Hematopoietic multipotent progenitor cell treated with erythropoietin and hydrocortisone succinate and interleukin-3 and kit ligand, for 4 days (in vitro differentiated cells): ENCODE results near the gene LATS2.

Experiments used
- DNase-seq: peaks from one replicate; pipeline ENCODE4 v3.0.0-alpha.2; 2015

The LATS2 gene

DNA sequence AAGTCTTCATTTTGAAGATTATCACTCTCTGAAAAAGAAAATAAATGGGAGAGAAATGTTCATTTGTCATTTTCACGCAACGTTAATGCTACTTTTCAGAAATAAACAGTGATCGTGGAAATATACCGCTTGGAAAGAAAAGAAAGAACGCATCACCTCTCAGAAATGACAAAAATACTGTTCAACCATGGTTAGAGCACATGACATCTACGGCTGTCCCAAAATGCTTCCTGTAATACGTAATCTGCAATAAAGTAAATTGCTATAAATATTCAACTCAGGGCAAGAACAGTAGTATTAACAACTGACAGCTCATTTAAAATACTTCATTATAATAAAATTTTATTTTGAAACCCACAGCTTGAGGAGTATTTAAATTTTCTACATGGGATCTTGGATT is 15.2 kb downstream of the LATS2 start:
- DNase-seq, result no peak

- peak; percentile 74 for DNase-seq
Observed at GRCh38 chr13:21045100-21045499, 16.3 kb downstream of the LATS2 start.

GRCh38 chr13:21043898-21044297 is 17.5 kb downstream of the LATS2 start:
- DNase-seq, result no peak

DNA sequence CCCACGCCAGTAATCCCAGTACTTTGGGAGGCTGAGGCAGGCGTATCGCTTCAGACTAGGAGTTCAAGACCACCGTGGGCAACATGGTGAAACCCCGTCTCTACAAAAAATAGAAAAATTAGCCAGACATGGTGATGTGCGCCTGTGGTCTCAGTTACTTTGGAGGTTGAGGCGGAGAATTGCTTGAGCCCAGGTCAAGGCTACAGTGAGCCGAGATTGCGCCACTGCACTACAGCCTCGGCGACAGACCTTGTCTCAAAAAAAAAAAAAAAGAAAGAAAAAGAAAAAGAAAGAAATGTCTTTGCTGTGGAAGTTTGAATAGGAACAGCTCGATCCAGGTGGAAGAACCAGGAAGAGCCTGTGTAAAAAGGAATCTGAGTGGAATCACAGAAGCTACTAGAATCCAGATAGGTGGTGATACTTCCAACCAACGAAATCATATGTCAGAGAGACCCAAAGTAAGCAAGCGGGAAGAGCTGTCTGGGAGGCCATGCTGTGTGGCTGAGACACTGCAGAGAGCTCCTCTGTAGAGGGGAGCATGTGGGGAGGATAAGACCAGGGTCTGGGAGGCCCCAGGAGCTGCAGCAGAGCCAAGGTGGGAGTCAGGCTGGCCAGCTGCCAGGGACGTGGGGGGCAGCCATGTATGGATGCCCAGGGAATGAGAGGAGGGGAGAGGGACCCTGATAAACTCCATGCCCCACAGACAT is 21.1 kb downstream of the LATS2 start:
- no peak for DNase-seq

DNA sequence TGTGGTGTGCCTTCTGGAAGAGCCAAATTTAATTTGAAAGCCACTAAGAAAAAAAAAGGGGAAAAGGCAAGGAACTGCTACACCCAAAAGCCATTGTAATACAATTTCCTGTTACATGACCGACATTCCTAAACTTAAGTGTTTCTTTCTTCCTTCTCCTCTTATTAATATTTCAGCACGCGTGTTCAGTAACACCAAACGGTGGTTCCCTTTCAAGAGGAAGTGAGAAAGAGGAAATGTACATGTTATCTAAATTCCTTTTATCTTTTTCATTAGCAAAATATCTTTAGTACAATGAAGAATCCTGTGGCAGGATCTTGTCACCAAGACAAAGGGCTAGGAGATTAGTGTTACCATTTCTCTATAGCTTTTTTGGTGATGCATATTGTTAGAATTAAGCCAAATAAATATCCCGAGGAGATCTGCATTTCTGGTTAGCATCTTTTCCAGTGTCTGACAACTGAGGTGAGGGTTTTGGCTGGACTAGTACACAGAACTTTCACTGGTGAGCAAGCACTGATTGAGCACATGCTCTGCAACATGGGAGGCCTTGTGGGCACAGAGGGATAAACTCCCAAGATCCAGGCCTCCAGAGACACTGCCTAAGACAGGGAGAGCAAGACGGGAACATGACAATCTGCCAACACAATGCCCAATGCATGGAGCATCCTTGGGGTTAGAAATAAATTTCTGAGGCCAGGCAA is 22.1 kb downstream of the LATS2 start:
- DNase-seq, result peak; percentile 68

DNA sequence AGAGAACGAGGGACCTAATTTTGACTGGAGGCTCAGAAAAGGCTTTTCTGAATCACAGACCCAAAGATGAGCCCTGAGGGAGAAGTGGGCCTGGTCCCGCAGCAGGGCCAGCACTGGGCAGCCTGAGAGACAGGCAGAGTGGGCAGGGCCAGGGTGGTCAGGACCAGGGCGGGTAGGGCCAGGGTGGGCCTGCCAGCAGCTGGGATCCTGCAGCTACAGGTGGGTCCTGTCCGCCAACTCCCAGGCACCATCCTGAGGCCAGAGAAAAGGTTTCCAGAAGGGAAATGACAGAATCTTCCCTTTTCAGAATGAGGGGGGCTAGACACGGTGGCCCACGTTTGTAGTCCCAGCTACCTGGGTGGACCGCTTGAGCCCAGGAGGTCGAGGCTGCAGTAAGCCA is 23.7 kb downstream of the LATS2 start:
- DNase-seq, result no peak

DNA sequence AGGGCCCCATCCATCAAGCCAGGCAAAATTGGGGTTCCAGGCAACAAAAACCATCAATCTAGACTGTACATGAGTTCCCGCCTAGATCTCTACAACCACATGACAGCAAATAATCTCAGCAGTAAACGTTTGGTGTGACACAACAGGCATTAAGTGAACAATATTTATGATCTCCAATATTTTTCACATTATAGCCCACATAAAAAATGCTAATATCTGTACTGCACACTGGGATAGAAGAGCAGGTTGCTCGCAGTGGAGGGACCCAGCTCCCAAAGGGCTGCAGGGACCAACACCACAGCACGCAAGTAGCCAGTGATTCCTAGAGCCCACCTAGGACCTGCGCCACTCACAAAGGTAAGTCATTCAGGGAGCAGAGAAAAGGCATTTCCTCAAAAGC is 25.9 kb downstream of the LATS2 start:
- DNase-seq, result no peak

- peak; percentile 63 for DNase-seq
Observed at GRCh38 chr13:21034603-21035191, 26.7 kb downstream of the LATS2 start.

GRCh38 chr13:21033856-21034602 is 27.4 kb downstream of the LATS2 start:
- DNase-seq, result peak; percentile 55

- no peak for DNase-seq
Observed at GRCh38 chr13:21033212-21033840, 28.1 kb downstream of the LATS2 start.

DNA sequence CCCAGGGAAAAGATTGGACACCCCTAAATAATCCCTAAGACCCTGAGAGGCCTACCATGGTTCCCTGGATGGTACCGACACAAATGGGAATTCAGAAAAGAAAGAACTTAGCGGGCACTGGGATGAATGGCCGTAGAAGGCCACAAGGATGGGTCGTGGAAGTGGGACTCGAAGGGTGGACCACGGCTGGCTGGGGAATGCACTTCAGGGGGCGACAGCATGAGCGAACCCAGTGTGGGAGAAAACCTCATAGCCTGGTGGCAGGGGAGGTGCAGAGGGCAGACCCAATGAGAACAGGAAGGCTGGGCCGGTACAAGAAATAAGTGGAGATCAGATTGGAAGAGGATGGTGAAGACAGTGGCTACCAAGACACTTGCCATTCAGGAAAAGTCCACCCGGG is 28.7 kb downstream of the LATS2 start:
- DNase-seq, result no peak

GRCh38 chr13:21031594-21032275 is 29.7 kb downstream of the LATS2 start:
- DNase-seq, result no peak

DNA sequence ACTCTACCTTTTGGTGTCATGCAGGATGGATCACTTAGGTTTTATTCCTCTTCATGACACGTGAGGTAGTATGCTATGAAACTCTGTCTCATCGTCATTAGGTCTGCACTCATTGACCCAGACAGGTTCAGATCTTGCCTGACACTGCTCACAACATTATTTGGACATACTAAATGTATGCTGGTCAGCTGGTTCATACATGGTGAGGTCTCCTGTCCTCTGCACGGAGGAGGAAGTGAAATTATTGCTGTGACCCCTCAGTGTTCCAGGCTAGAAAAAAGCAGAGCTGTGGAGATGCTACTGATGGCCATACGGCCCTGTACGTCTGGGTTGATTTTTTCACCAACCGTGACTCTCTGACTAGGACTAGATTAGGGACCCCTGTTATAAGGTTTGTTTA is 35.8 kb downstream of the LATS2 start:
- DNase-seq, result no peak

DNA sequence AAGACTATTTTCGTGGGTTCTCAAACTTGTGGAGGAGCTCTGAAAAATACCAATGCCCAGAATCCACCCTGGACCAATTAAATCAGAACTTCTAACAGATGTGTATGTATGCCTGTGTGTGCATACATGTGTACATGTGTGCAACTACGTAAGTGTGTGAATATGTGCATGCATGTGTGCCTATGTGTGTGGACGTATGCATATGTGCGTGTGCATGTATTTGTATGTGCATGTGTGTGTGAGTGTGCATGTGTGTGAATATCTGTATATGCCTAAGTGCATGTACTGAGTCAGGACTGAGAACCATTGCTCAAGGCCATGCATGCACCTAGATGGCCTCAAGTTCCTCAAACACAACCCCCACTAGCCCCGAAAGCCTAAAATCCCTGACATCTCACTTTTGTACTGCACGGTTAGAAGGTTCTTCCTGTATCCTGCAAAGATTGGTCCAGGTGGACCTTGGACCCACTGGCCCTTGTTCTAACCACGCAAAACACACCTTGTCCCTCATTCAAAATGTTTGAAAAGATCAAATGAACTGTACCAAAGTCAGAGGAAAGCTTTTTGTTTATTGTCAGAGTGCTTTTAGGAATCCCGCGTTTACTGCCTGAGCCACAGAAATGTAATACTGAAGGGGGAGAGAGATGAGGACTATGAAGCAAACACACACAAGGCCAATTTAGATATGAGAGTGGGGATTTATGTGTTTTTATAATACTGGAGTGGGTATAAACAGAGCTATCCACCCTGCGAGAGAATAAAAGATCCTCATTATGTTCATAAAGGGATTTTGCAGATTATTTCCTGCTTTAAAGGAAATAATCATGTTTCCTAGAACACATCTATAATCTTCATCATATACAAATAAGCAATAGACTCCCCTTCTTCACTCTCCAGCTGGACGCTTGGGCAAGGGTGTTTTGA is 39.1 kb downstream of the LATS2 start:
- DNase-seq, result no peak

DNA sequence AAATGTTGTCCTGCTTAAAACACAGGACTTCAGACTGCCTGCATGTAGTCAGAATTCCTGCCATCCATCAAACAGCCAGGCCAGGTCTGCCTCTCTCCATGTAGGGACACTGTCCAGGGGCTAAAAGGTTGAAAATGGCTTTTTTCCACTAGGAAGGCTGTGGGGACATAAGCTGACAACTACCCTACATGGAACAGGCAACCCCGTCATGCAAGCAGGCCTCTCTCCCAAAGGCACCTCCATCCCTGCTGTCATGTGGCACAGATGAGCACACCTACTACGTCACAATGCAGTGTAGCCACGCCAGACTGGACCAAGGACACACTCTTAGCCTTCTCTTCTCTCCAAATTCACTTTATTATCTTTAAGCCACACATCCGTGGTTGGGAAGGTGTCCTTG is 40.8 kb downstream of the LATS2 start:
- DNase-seq, result no peak

- DNase-seq, result no peak
Observed at GRCh38 chr13:21020176-21020575, 41.2 kb downstream of the LATS2 start.

DNA sequence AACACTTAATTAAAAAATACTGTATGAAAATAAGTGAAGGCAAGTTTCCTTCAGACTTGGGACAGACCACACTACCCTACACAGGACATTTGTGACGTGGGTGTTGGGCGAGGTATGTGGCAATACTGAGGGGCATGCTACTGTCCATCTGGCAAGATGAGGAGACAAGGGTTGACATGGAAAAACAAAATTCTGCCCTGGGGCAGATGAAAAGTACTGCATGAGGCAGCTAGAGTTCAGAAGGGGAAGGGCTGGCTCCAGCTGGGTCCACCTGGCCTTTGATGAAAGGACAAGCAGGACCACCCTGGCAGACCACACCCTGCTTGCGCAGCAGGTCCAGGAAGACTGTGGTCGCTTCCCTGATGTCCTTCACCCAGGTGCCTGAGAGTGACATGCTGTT is 43.2 kb downstream of the LATS2 start:
- DNase-seq, result no peak

- DNase-seq, result no peak
Observed at GRCh38 chr13:21016487-21016886, 44.9 kb downstream of the LATS2 start.

DNA sequence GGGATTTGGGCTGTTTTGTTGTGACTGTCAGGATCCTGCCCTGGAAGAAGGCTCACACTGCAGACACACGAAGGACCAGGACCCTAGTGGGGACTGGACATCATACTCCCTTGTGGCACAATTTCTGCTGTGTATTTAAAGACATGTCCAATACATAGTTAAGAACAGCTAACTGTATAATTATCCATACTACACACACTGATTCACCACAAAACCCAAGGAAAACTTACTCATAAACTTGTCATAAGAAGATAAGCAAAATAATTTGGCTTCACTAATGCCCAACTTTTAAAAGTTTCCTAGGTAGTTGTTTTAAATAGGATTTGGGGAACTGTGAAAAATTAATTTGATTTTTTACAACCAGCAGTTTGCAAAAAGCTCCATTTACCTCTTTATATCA is 46.1 kb downstream of the LATS2 start:
- no peak for DNase-seq

DNA sequence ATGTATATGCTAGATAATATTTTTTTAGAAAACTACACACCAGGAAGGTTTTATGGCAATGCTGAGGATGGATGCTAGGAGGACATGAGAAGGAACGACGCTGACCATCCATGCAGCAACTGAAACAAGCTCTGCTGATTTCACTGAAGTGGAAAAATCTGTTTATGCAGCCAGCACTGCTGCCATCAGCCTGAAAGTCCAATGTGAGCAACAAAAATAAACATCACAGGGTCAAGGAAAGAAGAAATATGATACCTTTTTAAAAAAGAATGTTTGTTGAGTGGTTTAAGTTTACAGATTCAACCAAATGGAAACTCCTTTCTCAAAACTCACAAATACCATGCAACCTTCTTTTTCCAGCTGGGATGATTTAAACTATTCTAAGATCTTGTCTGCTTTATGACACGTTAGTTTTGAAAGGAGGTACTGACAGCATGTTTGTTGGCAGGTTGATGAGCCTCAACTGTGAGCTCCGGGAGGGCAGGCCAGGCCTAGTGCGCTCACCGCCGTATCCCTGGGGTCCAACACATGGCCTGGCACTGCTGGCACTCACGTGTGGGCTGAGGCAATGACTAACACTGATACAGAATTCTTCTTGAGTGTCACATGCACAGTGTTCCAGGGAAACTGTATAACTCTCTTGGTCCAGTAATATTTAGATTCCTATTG is 46.8 kb downstream of the LATS2 start:
- DNase-seq, result no peak

GRCh38 chr13:21014139-21014501 is 47.3 kb downstream of the LATS2 start:
- no peak for DNase-seq
